A673 (cell line): ENCODE measurements around the gene ATP5PD. TPM values are rescaled to one million over a fixed set of nuclear protein-coding genes. Genes with fewer than 3 reads are reported as not detected.

Experiments
- Bru-seq: library from RNA; stranded (reverse); fragments of 400-500 nt; gene quantifications from one replicate; lab custom pipeline; 2021; lab: Mats Ljungman, UMichigan
- BruChase-seq, 2 experiments: library from RNA; stranded (reverse); fragments of 400-500 nt; gene quantifications; one replicate each; lab custom pipeline; 2021; lab: Mats Ljungman, UMichigan
- BruUV-seq: library from RNA; stranded (reverse); fragments of 400-500 nt; replicated peaks from 2 replicates; lab custom pipeline; 2021; lab: Mats Ljungman, UMichigan
- CTCF ChIA-PET: fragments of 300-600 bp; sonication (Branson Sonifier 250); formaldehyde crosslinking; loops from one replicate; lab custom pipeline; 2022; ENCODE audit warnings: antibody characterized with exemption; lab: Charles Lee
- POLR2A ChIA-PET: fragments of 300-600 bp; sonication (Branson Sonifier 250); formaldehyde crosslinking; loops from one replicate; lab custom pipeline; 2022; ENCODE audit warnings: antibody characterized with exemption; ENCODE audit not compliant: low non-redundant PET; lab: Charles Lee
- DNase-seq: peaks from one replicate; pipeline ENCODE4 v3.0.0-alpha.2; 2015; ENCODE audit warnings: low spot score
- H3K27ac ChIP-seq: fragments of 200-600 bp; sonication (generic); 2 replicates; pipeline ENCODE4 v1.5.1; 2016; ENCODE audit warnings: mixed run types, low read depth, mild to moderate bottlenecking, mixed read lengths, antibody characterized with exemption, low read length; ENCODE audit not compliant: poor library complexity, severe bottlenecking
- H3K27me3 ChIP-seq: fragments of 200-600 bp; sonication (generic); replicated peaks from 2 replicates; pipeline ENCODE4 v1.6.1; 2017; ENCODE audit warnings: mixed run types, low read depth, mild to moderate bottlenecking, mixed read lengths, antibody characterized with exemption, low read length; ENCODE audit not compliant: insufficient read depth, poor library complexity
- H3K36me3 ChIP-seq: fragments of 200-600 bp; sonication (generic); 2 replicates; pipeline ENCODE4 v1.6.1; 2016; ENCODE audit warnings: mixed run types, mild to moderate bottlenecking, mixed read lengths, antibody characterized with exemption, low read length; ENCODE audit not compliant: insufficient read depth, poor library complexity, severe bottlenecking
- H3K4me1 ChIP-seq: fragments of 200-600 bp; sonication (generic); 2 replicates; pipeline ENCODE4 v1.6.1; 2017; ENCODE audit warnings: mixed run types, mild to moderate bottlenecking, mixed read lengths, antibody characterized with exemption, low read length; ENCODE audit not compliant: insufficient read depth, poor library complexity, severe bottlenecking
- H3K4me3 ChIP-seq: fragments of 200-600 bp; sonication (generic); 2 replicates; pipeline ENCODE4 v1.5.1; 2016; ENCODE audit warnings: low read depth, mixed run types, mild to moderate bottlenecking, mixed read lengths, low read length; ENCODE audit not compliant: poor library complexity, severe bottlenecking
- H3K9me3 ChIP-seq: fragments of 200-600 bp; sonication (generic); 2 replicates; pipeline ENCODE4 v1.6.1; 2016; ENCODE audit warnings: mixed run types, low read depth, mild to moderate bottlenecking, mixed read lengths, antibody characterized with exemption, low read length; ENCODE audit not compliant: poor library complexity, severe bottlenecking
- CTCF ChIP-seq: fragments of 300-800, 200-600 bp; sonication (generic); conservative IDR thresholded peaks from 2 replicates; pipeline ENCODE4 v1.5.1; 2017; ENCODE audit warnings: low read depth, mild to moderate bottlenecking, antibody characterized with exemption, low read length, moderate library complexity, mixed read lengths
- EZH2 ChIP-seq: fragments of 200-600 bp; sonication (generic); IDR thresholded peaks from 2 replicates; pipeline ENCODE4 v1.6.1; 2017; ENCODE audit warnings: borderline replicate concordance, low read depth, mild to moderate bottlenecking, mixed read lengths, antibody characterized with exemption, low read length; ENCODE audit not compliant: poor library complexity, severe bottlenecking
- intact Hi-C: fragments of 100-400 bp; cut with micrococcal nuclease; formaldehyde crosslinking; loops from one replicate; pipeline ENCODE4 v1.10.0; 2022; ENCODE audit not compliant: unreplicated experiment
- long read RNA-seq: library from polyadenylated mRNA; stranded (forward); transcript quantifications from one replicate; pipeline ENCODE4 v2.0.0, GENCODE V29; 2022
- total RNA-seq: library from RNA; stranded (reverse); gene quantifications from 2 replicates; pipeline ENCODE4 v1.2.3, GENCODE V29; 2021

The ATP5PD gene
- total RNA-seq (291 and 311 TPM in 2 replicates), Bru-seq, nascent RNA (percentile 84 among the genes with signal in this experiment), BruChase-seq, experiment 1, labeled RNA remaining after a 2-hour chase (percentile 77 among the genes with signal in this experiment), BruChase-seq, experiment 2, labeled RNA remaining after a 6-hour chase (percentile 84 among the genes with signal in this experiment)
- long read RNA-seq, transcript ATP5PD-201 (6 exons, 603 nt), result major isoform, 159 of 176 reads
- long read RNA-seq, partial matches to known transcripts, result 3 of 176 reads
- long read RNA-seq, other reads (novel, unspliced or antisense), result 11 of 176 reads

- Histone ChIP-seq H3K9me3 (no peaks in the 10 kb centered on the region), H3K27me3 (no peaks in the 10 kb centered on the region), H3K4me3 (peak within 1 kb of the TSS; percentile 90), H3K4me1 (peaks cover 9% of the 10 kb centered on the region), H3K27ac (peak within 1 kb of the TSS; percentile 84), H3K36me3 (peaks cover 20% of the 10 kb centered on the region)
- POLR2A ChIA-PET, result no interaction called here
- BruUV-seq, result no TSS peak
- TF ChIP-seq EZH2, result no peak
- TF ChIP-seq CTCF, result no peak
- CTCF ChIA-PET, result no interaction called here
- intact Hi-C loops, result no loop called here
- peak; percentile 98 for DNase-seq
Measured at GRCh38 chr17:75046407-75047289, at the start of gene ATP5PD, which contains the start of gene KCTD2. ATP5PD (minus strand) TSS chr17:75046969; CDS start chr17:75042650, 4,319 bp downstream. KCTD2 (plus strand) TSS chr17:75047225; CDS start chr17:75047251, 26 bp downstream.

DNA sequence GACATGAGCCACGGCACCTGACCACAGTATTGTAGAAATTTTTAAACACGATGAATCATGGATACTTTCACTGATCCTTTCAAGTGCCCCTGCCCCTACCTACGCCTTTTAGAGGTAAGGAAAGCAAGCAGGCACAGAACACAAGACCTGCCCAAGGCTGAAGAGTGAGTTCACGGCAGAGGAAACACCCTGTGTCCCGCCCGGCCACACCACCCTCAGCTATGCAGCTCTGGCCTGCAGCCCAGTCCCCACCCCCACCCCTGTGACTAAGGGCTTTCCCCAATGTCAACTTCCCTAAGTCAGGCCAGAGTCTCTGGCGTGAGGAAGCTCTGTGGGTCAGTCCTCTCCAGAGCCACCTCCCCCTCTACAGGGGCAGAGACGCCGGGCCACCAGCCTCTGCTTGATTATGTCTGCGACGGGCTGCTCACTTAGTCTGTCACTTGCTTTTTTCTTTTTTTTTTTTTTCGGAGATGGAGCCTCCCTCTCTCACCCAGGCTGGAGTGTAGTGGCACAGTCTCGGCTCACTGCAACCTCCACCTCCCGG lies 49.4 kb upstream of the ATP5PD start:
- Histone ChIP-seq H3K4me1 (no peaks in the 10 kb centered on the region), H3K9me3 (no peaks in the 10 kb centered on the region), H3K27me3 (no peaks in the 10 kb centered on the region), H3K27ac (no peak overlapping the region), H3K4me3 (no peak overlapping the region), H3K36me3 (no peaks in the 10 kb centered on the region)
- DNase-seq, result no peak
- intact Hi-C loops, result no loop called here
- POLR2A ChIA-PET, result no interaction called here
- BruUV-seq, result no TSS peak
- no peak for TF ChIP-seq CTCF
- no peak for TF ChIP-seq EZH2
- CTCF ChIA-PET, result no interaction called here

- H3K27me3 ChIP-seq, result no peaks in the 10 kb centered on the region
- CTCF ChIA-PET, result no interaction called here
- H3K27ac ChIP-seq, result no peak overlapping the region
- DNase-seq, result no peak
- no TSS peak for BruUV-seq
- no peaks in the 10 kb centered on the region for H3K4me1 ChIP-seq
- TF ChIP-seq EZH2, result no peak
- TF ChIP-seq CTCF, result no peak
- intact Hi-C loops, result no loop called here
- no peaks in the 10 kb centered on the region for H3K9me3 ChIP-seq
- H3K36me3 ChIP-seq, result no peaks in the 10 kb centered on the region
- POLR2A ChIA-PET, result no interaction called here
- H3K4me3 ChIP-seq, result no peak overlapping the region
Measured at GRCh38 chr17:75094871-75095399, 48.2 kb upstream of the ATP5PD start.
